Endothelial cell of umbilical vein (primary cell): ENCODE results near the gene NBR1. TPM values are rescaled to one million over a fixed set of nuclear protein-coding genes. Genes with fewer than 3 reads are reported as not detected.
"Not testable (repeated sequence)": the region's sequence is repeated elsewhere in the genome, so short reads cannot be mapped to it uniquely, and the experiment has no call there.

Source experiments
- BruUV-seq: library from RNA; stranded (reverse); fragments of 400-500 nt; replicated peaks from 2 replicates; lab custom pipeline; 2021; lab: Mats Ljungman, UMichigan
- CTCF ChIA-PET: fragments of 300-600, 350-600 bp; sonication (Branson Sonifier 250); formaldehyde crosslinking; loops from one replicate; lab custom pipeline; 2021; ENCODE audit warnings: antibody characterized with exemption, inconsistent platforms; lab: Charles Lee
- POLR2A ChIA-PET: fragments of 300-600, 350-600 bp; sonication (Branson Sonifier 250); formaldehyde crosslinking; loops from one replicate; lab custom pipeline; 2021; ENCODE audit warnings: antibody characterized with exemption, inconsistent platforms; lab: Charles Lee
- DNase-seq: peaks from one replicate; pipeline ENCODE4 v3.0.0-alpha.2; 2011; ENCODE audit warnings: low read depth, low spot score
- FAIRE-seq: peaks from 2 replicates; lab custom pipeline; 2011; peaks lifted over from hg19 to GRCh38; lab: Jason Lieb, UNC
- H2AFZ ChIP-seq: 2 replicates; pipeline ENCODE4 v1.6.0; 2012; ENCODE audit warnings: low read depth, low read length, control low read depth, inconsistent platforms
- H3K27ac ChIP-seq: 2 replicates; pipeline ENCODE4 v1.5.1; 2011; ENCODE audit warnings: low read depth, mild to moderate bottlenecking, control low read depth, low read length, moderate library complexity; ENCODE audit not compliant: insufficient read depth
- H3K27me3 ChIP-seq, 2 experiments: 2 replicates each; pipeline versions ENCODE4 v1.6.0 to v1.6.1; 2011; ENCODE audit warnings: low read length in 2 of 2, mixed read lengths in 1 of 2; ENCODE audit not compliant: control insufficient read depth in 2 of 2, insufficient read depth in 2 of 2
- H3K36me3 ChIP-seq, 2 experiments: 2 replicates in 1 of 2; 3 replicates in 1 of 2; pipeline ENCODE4 v1.5.1; 2011; ENCODE audit warnings: low read length in 2 of 2, mild to moderate bottlenecking in 1 of 2, moderate library complexity in 1 of 2; ENCODE audit not compliant: control insufficient read depth in 2 of 2, insufficient read depth in 2 of 2; ENCODE audit errors: extremely low read depth in 1 of 2
- H3K4me1 ChIP-seq: 3 replicates; pipeline ENCODE4 v1.5.1; 2011; ENCODE audit warnings: mild to moderate bottlenecking, low read length; ENCODE audit not compliant: control insufficient read depth, insufficient read depth; ENCODE audit errors: extremely low read depth
- H3K4me2 ChIP-seq: 2 replicates; pipeline ENCODE4 v1.6.1; 2011; ENCODE audit warnings: low read length, control low read depth, mixed read lengths; ENCODE audit not compliant: insufficient read depth
- H3K4me3 ChIP-seq, 3 experiments: fragments of 200-600 bp in 1 of 3; sonication (generic), shearing (Covaris generic) in 1 of 3; replicated peaks in 1 of 3; 2 replicates each; pipeline ENCODE4 v1.5.1; 2011 to 2016; ENCODE audit warnings: control low read depth in 3 of 3, low read length in 3 of 3, mild to moderate bottlenecking in 2 of 3, inconsistent platforms in 1 of 3, low read depth in 1 of 3, moderate library complexity in 1 of 3; ENCODE audit not compliant: insufficient read depth in 1 of 3
- H3K79me2 ChIP-seq: 2 replicates; pipeline ENCODE4 v1.6.0; 2012; ENCODE audit warnings: low read length, inconsistent platforms; ENCODE audit not compliant: control insufficient read depth, insufficient read depth
- H3K9ac ChIP-seq: replicated peaks from 2 replicates; pipeline ENCODE3; 2011; ENCODE audit warnings: low read length, control low read depth; ENCODE audit not compliant: insufficient read depth; ENCODE audit errors: extremely low read depth
- H3K9me1 ChIP-seq: replicated peaks from 3 replicates; pipeline ENCODE4 v1.6.0; 2011; ENCODE audit warnings: mild to moderate bottlenecking, low read length; ENCODE audit not compliant: control insufficient read depth, insufficient read depth; ENCODE audit errors: extremely low read depth
- H3K9me3 ChIP-seq: replicated peaks from 2 replicates; pipeline ENCODE4 v1.5.1; 2012; ENCODE audit warnings: low read length, inconsistent platforms; ENCODE audit not compliant: control insufficient read depth, insufficient read depth
- H4K20me1 ChIP-seq: replicated peaks from 2 replicates; pipeline ENCODE3; 2011; ENCODE audit warnings: mild to moderate bottlenecking, low read length; ENCODE audit not compliant: control insufficient read depth, insufficient read depth; ENCODE audit errors: extremely low read depth
- CTCF ChIP-seq, 2 donors: IDR thresholded peaks; 1 replicate in 1 of 2; 2 replicates in 1 of 2; pipeline ENCODE4 v1.5.1; 2011; ENCODE audit warnings: low read length in 2 of 2, mild to moderate bottlenecking in 2 of 2, moderate library complexity in 2 of 2, control low read depth in 1 of 2, inconsistent platforms in 1 of 2, low read depth in 1 of 2; ENCODE audit not compliant: insufficient read depth in 1 of 2; ENCODE audit errors: extremely low read depth in 1 of 2
- EZH2 ChIP-seq: IDR thresholded peaks from 2 replicates; pipeline ENCODE4 v1.6.1; 2012; ENCODE audit warnings: borderline replicate concordance, low read depth, mild to moderate bottlenecking, moderate library complexity, low read length, inconsistent platforms; ENCODE audit not compliant: severe bottlenecking
- FOS ChIP-seq: IDR thresholded peaks from 2 replicates; pipeline ENCODE4 v1.6.1; 2011; ENCODE audit warnings: mild to moderate bottlenecking, low read length, moderate library complexity, borderline replicate concordance; ENCODE audit not compliant: insufficient read depth
- GATA2 ChIP-seq: IDR thresholded peaks from 2 replicates; pipeline ENCODE4 v1.7.0; 2011; ENCODE audit warnings: low read depth, mild to moderate bottlenecking, moderate library complexity, mixed read lengths, low read length; ENCODE audit not compliant: insufficient read length, insufficient read depth
- JUN ChIP-seq: IDR thresholded peaks from 2 replicates; pipeline ENCODE4 v1.6.1; 2011; ENCODE audit warnings: borderline replicate concordance, low read depth; ENCODE audit not compliant: insufficient read length, insufficient read depth
- MAX ChIP-seq: IDR thresholded peaks from 2 replicates; pipeline ENCODE4 v1.6.1; 2011; ENCODE audit not compliant: insufficient read depth, insufficient read length
- MYC ChIP-seq: IDR thresholded peaks from one replicate; pipeline ENCODE4 v1.6.1; 2011; ENCODE audit warnings: mild to moderate bottlenecking, low read depth, low read length
- POLR2A ChIP-seq: IDR thresholded peaks from 2 replicates; pipeline ENCODE4 v1.6.1; 2012; ENCODE audit warnings: low read depth, mild to moderate bottlenecking, control low read depth, low read length
- POLR2AphosphoS5 ChIP-seq: IDR thresholded peaks from 2 replicates; pipeline ENCODE4 v1.6.1; 2012; ENCODE audit warnings: low read depth, mild to moderate bottlenecking, control low read depth, low read length, moderate library complexity; ENCODE audit not compliant: insufficient read depth
- dilution Hi-C: fragments of 300-500 bp; cut with MboI; formaldehyde crosslinking; loops from one replicate; pipeline ENCODE4 v1.15.0; 2019; ENCODE audit warnings: low sequenced_read_pairs; ENCODE audit not compliant: extremely low pct_ligation_motif_present
- intact Hi-C: fragments of 100-400 bp; cut with micrococcal nuclease; formaldehyde crosslinking; loops from one replicate; pipeline ENCODE4 v1.10.0; 2022
- polyA plus RNA-seq, 4 experiments: library from polyadenylated mRNA; depleted of rRNA in 3 of 4; stranded (reverse) in 3 of 4; unstranded in 1 of 4; fragments of >200 nt; gene quantifications; 2 replicates each; pipeline versions ENCODE4 v1.2.1 to v1.2.3, GENCODE V29; 2011 to 2012; ENCODE audit warnings: missing spikeins in 1 of 4
- total RNA-seq: library from RNA; stranded (reverse); gene quantifications from 2 replicates; pipeline ENCODE4 v1.2.3, GENCODE V29; 2021

NBR1 gene
- total and polyA plus RNA-seq, 2 donors (not counting 3 experiments of a cell fraction or from before 2014, with no cell fraction given), result 26.4 to 57.0 TPM

- Histone ChIP-seq H3K9ac (no peak overlapping the region), H3K27ac (no peak overlapping the region), H3K9me1 (no peaks in the 10 kb centered on the region), H3K4me2 (no peak overlapping the region), H2AFZ (no peak overlapping the region), H3K9me3 (no peaks in the 10 kb centered on the region), H3K27me3 (no peaks in the 10 kb centered on the region), H3K4me1 (no peaks in the 10 kb centered on the region), H3K36me3 (peaks cover 0 to 2% of the 10 kb centered on the region in 2 experiments), H3K4me3 (no peak overlapping the region), H4K20me1 (no peaks in the 10 kb centered on the region), H3K79me2 (no peaks in the 10 kb centered on the region)
- TF ChIP-seq EZH2, result no peak
- TF ChIP-seq MAX, result no peak
- no peak for TF ChIP-seq MYC
- TF ChIP-seq POLR2A, result no peak
- no peak for TF ChIP-seq GATA2
- TF ChIP-seq POLR2AphosphoS5, result no peak
- no peak for TF ChIP-seq FOS
- TF ChIP-seq JUN, result no peak
- no peak for TF ChIP-seq CTCF (IDR thresholded peaks at IDR 0.05; ENCODE audit: extremely low read depth in 1 of 2, insufficient read depth in 1 of 2, low read depth in 1 of 2, low read length in 2 of 2)
- dilution Hi-C loops (no loop called here), intact Hi-C loops (no loop called here)
- no peak for FAIRE-seq
- no TSS peak for BruUV-seq
- DNase-seq, result no peak
- POLR2A ChIA-PET, result no interaction called here
- CTCF ChIA-PET, result interaction anchor here (0.9 to 2.0 kb wide), 2 partner anchors 89 to 93 kb away, joined by 4 to 6 read pairs; no protein-coding TSS in a partner anchor
Observed at GRCh38 chr17:43226393-43226792, 55.4 kb downstream of the NBR1 start.

GRCh38 chr17:43228020-43228782, 57.2 kb downstream of the NBR1 start, which contains the start of gene CCDC200:
TSS of gene CCDC200 (minus strand) at chr17:43228623. CDS start at chr17:43228554, 69 bp downstream.
- CTCF ChIA-PET, H3K4me1 ChIP-seq, H3K27me3 ChIP-seq, H3K36me3 ChIP-seq, FAIRE-seq, DNase-seq, BruUV-seq, H3K27ac ChIP-seq, intact Hi-C loops, H3K9ac ChIP-seq, H3K9me1 ChIP-seq, H3K4me3 ChIP-seq, POLR2A ChIA-PET, H3K9me3 ChIP-seq, H3K79me2 ChIP-seq, H4K20me1 ChIP-seq, H3K4me2 ChIP-seq, dilution Hi-C loops, H2AFZ ChIP-seq: not testable (repeated sequence)
